PC-9 (cell line): ENCODE data around the gene OR7A10. TPM values are rescaled to one million over a fixed set of nuclear protein-coding genes. Genes with fewer than 3 reads are reported as not detected.

Experiments
- BruUV-seq: library from RNA; stranded (reverse); fragments of 400-500 nt; replicated peaks from 2 replicates; lab custom pipeline; 2021; lab: Mats Ljungman, UMichigan
- CTCF ChIA-PET: fragments of 300-600 bp; sonication (Branson Sonifier 250); formaldehyde crosslinking; loops from one replicate; lab custom pipeline; 2022; ENCODE audit warnings: antibody characterized with exemption; lab: Charles Lee
- POLR2A ChIA-PET: fragments of 300-600 bp; sonication (Branson Sonifier 250); formaldehyde crosslinking; loops from one replicate; lab custom pipeline; 2022; ENCODE audit warnings: antibody characterized with exemption; ENCODE audit not compliant: unreplicated experiment; lab: Charles Lee
- DNase-seq, 2 experiments: peaks; one replicate each; pipeline versions ENCODE4 v3.0.0 to v3.0.0-alpha.2; 2015 to 2022; ENCODE audit warnings: mixed read lengths in 1 of 2
- H2AFZ ChIP-seq: fragments of 200-600 bp; sonication (generic); 2 replicates; pipeline ENCODE4 v1.8.1; 2017; ENCODE audit warnings: antibody characterized with exemption
- H3F3A ChIP-seq: fragments of 200-600 bp; sonication (generic); 2 replicates; pipeline ENCODE4 v1.8.1; 2017; ENCODE audit warnings: antibody characterized with exemption, mild to moderate bottlenecking, low read depth; ENCODE audit not compliant: insufficient read depth
- H3K27ac ChIP-seq: fragments of 200-600 bp; sonication (generic); 2 replicates; pipeline ENCODE4 v1.6.1; 2016; ENCODE audit warnings: mixed run types
- H3K27me3 ChIP-seq: fragments of 200-600 bp; sonication (generic); 2 replicates; pipeline ENCODE4 v1.6.1; 2016; ENCODE audit warnings: low read depth, mixed run types; ENCODE audit not compliant: insufficient read depth
- H3K36me3 ChIP-seq: fragments of 200-600 bp; sonication (generic); 2 replicates; pipeline ENCODE4 v1.6.1; 2016; ENCODE audit warnings: low read depth, mixed run types
- H3K4me1 ChIP-seq: fragments of 200-600 bp; sonication (generic); replicated peaks from 2 replicates; pipeline ENCODE4 v1.6.1; 2016; ENCODE audit warnings: mixed run types; ENCODE audit not compliant: insufficient read depth
- H3K4me2 ChIP-seq: fragments of 200-600 bp; sonication (generic); 2 replicates; pipeline ENCODE4 v1.6.1; 2017; ENCODE audit warnings: mixed run types
- H3K4me3 ChIP-seq: fragments of 200-600 bp; sonication (generic); 2 replicates; pipeline ENCODE4 v1.6.1; 2016; ENCODE audit warnings: mixed run types
- H3K79me2 ChIP-seq: fragments of 200-600 bp; sonication (generic); 2 replicates; pipeline ENCODE4 v1.6.1; 2017; ENCODE audit warnings: low read depth, mixed run types
- H3K9me2 ChIP-seq: fragments of 200-600 bp; sonication (generic); 2 replicates; pipeline ENCODE4 v1.8.1; 2017; ENCODE audit warnings: mild to moderate bottlenecking; ENCODE audit not compliant: insufficient read depth
- H3K9me3 ChIP-seq: fragments of 200-600 bp; sonication (generic); 2 replicates; pipeline ENCODE4 v1.8.1; 2016; ENCODE audit warnings: low read depth; ENCODE audit not compliant: insufficient read depth
- H4K20me1 ChIP-seq: fragments of 200-600 bp; sonication (generic); 2 replicates; pipeline ENCODE4 v1.8.1; 2017; ENCODE audit not compliant: insufficient read depth
- EZH2 ChIP-seq: fragments of 200-600 bp; sonication (generic); IDR thresholded peaks from 2 replicates; pipeline ENCODE4 v1.8.0; 2017; ENCODE audit warnings: antibody characterized with exemption, low read depth
- intact Hi-C: fragments of 100-400 bp; cut with micrococcal nuclease; formaldehyde crosslinking; loops from one replicate; pipeline ENCODE4 v1.10.0; 2022; ENCODE audit not compliant: unreplicated experiment
- total RNA-seq: library from RNA; stranded (reverse); gene quantifications from 2 replicates; pipeline ENCODE4 v1.2.3, GENCODE V29; 2021
- TF ChIP-seq, protein P1 (sequence below): fragments of 200-600 bp; sonication (generic); conservative IDR thresholded peaks from 2 replicates; pipeline ENCODE4 v1.6.1; 2017; ENCODE audit warnings: mixed run types, antibody characterized with exemption, mild to moderate bottlenecking, moderate library complexity

OR7A10 gene
- total RNA-seq, 1 experiment from 2014 or later: not detected

DNA sequence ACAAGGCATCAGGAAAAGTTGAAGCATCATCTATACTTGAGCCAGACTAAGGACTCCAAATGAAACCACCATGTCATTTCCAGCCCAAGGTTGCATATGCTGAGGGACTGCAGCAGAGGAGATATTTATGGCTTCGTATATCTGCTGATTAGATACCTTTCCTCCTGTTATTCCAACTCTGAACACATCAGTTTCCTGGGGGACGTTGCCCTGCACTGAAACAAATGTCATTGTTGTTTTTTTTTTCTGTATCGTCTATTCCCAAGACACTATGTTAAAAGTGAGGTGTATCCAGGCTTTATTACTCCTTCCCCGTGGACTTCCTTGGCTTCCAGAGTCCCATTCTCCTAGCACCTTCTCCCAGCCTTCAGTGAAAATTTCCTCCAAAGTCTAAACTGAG, 37.3 kb upstream of the OR7A10 start, which contains the start of gene OR7A17:
OR7A17 (minus strand) TSS at position 101 of the 400 bp plus-strand sequence. CDS start 4,777 bp downstream, outside the sequence.
- Histone ChIP-seq H3K79me2 (no peaks in the 10 kb centered on the region), H3K4me1 (peaks cover 29% of the 10 kb centered on the region), H3K9me2 (no peaks in the 10 kb centered on the region), H4K20me1 (no peaks in the 10 kb centered on the region), H3K27me3 (no peaks in the 10 kb centered on the region), H3K9me3 (peaks cover 7% of the 10 kb centered on the region; the same call in 1 of the 2 replicates), H3F3A (peaks cover 16% of the 10 kb centered on the region), H2AFZ (no peak within 1 kb of the TSS), H3K36me3 (no peaks in the 10 kb centered on the region), H3K4me3 (no peak within 1 kb of the TSS), H3K4me2 (no peak within 1 kb of the TSS), H3K27ac (no peak within 1 kb of the TSS)
- BruUV-seq: no TSS peak
- ChIA-PET POLR2A (interaction anchor here (0.6 kb wide), 1 partner anchor 44 kb away, joined by 4 read pairs; no protein-coding TSS in a partner anchor), CTCF (interaction anchor here (0.6 kb wide), 1 partner anchor 574 kb away, joined by 3 read pairs; no protein-coding TSS in a partner anchor)
- no peak for TF ChIP-seq EZH2
- TF ChIP-seq, protein P1, sequence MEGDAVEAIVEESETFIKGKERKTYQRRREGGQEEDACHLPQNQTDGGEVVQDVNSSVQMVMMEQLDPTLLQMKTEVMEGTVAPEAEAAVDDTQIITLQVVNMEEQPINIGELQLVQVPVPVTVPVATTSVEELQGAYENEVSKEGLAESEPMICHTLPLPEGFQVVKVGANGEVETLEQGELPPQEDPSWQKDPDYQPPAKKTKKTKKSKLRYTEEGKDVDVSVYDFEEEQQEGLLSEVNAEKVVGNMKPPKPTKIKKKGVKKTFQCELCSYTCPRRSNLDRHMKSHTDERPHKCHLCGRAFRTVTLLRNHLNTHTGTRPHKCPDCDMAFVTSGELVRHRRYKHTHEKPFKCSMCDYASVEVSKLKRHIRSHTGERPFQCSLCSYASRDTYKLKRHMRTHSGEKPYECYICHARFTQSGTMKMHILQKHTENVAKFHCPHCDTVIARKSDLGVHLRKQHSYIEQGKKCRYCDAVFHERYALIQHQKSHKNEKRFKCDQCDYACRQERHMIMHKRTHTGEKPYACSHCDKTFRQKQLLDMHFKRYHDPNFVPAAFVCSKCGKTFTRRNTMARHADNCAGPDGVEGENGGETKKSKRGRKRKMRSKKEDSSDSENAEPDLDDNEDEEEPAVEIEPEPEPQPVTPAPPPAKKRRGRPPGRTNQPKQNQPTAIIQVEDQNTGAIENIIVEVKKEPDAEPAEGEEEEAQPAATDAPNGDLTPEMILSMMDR: no peak
- intact Hi-C loops: no loop called here
- DNase-seq: no peak

DNA sequence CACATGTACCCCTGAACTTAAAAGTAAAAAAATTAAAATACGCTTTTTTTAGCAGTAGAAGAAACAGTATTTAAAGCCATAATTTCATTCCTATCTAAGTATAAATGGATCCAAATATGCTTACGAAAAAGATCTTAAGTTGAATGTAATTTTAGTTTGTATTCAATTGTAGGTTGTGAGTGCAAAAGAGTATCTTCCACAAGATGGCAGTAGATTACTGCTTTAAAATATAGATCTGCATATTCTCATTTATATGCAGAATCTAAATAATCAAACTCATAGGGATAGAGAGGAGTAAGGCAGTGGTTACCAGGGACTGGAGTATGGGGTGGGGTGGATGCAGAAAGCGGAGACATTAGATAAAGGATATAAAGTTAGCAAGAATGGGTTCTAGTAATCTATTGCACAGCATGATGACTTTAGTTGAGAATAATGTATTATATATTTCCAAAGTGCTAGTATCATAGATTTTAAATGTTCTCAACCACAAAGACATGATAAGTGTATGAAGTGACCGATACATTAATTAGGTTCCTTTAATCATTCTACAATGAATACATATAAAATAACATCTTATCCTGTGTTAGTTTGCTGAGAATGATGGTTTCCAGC, 23.0 kb upstream of the OR7A10 start:
- ChIA-PET CTCF (no interaction called here), POLR2A (no interaction called here)
- Histone ChIP-seq H3K4me1 (peaks cover 6% of the 10 kb centered on the region; the same call in 1 of the 2 replicates), H3K4me2 (no peak overlapping the region), H3K36me3 (no peaks in the 10 kb centered on the region), H3K27me3 (no peaks in the 10 kb centered on the region), H4K20me1 (no peaks in the 10 kb centered on the region), H2AFZ (no peak overlapping the region), H3K27ac (no peak overlapping the region), H3K4me3 (no peak overlapping the region), H3K79me2 (no peaks in the 10 kb centered on the region), H3K9me3 (no peaks in the 10 kb centered on the region), H3K9me2 (no peaks in the 10 kb centered on the region; the same call in 1 of the 2 replicates), H3F3A (no peaks in the 10 kb centered on the region)
- no TSS peak for BruUV-seq
- DNase-seq: peak; percentile 0 to 59
- intact Hi-C loops: loop anchor here (1.0 to 5.0 kb wide), 3 partner anchors 281 to 685 kb away; partner anchors contain the start of gene NDUFB7
- TF ChIP-seq, protein P1: peak; percentile 91
- no peak for TF ChIP-seq EZH2

DNA sequence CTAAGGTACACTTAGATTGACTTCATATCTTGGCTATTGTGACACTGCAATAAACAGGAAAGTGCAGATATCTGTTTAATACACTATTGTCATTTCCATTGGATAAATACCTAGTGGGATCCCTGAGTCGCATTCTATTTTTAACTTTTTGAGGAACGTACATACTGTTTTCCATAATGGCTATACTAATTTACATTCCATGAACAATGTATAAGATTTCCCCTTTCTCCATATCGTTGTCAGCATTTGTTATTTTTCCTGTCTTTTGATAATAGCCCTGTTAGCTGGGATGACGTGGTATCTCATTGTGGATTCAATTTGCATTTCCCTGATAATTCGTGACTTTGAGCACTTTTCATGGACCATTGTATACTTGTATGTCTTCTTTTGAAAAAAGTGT, 19.8 kb upstream of the OR7A10 start:
- no TSS peak for BruUV-seq
- Histone ChIP-seq H3K4me1 (peaks cover 6% of the 10 kb centered on the region; the same call in 1 of the 2 replicates), H3K27me3 (no peaks in the 10 kb centered on the region), H3K36me3 (no peaks in the 10 kb centered on the region), H3K4me3 (no peak overlapping the region), H3K4me2 (no peak overlapping the region), H3K79me2 (no peaks in the 10 kb centered on the region), H3K9me2 (no peaks in the 10 kb centered on the region; the same call in 1 of the 2 replicates), H3K9me3 (no peaks in the 10 kb centered on the region), H3K27ac (no peak overlapping the region), H2AFZ (no peak overlapping the region), H4K20me1 (no peaks in the 10 kb centered on the region), H3F3A (no peaks in the 10 kb centered on the region)
- CTCF ChIA-PET: no interaction called here
- POLR2A ChIA-PET: no interaction called here
- intact Hi-C loops: no loop called here
- no peak for DNase-seq
- TF ChIP-seq EZH2: no peak
- TF ChIP-seq, protein P1: no peak
